ENCODE measurements around the gene FHDC1.

The FHDC1 gene

GRCh38 chr4:153005899-153006381 lies 69.8 kb downstream of the FHDC1 start:
- no peak for DNase-seq (ENCODE audit: low spot score)

- DNase-seq (ENCODE audit: low spot score): peak; percentile 23
Observed at GRCh38 chr4:153008578-153009199, 72.6 kb downstream of the FHDC1 start.

- no peak for DNase-seq (ENCODE audit: low spot score)
Observed at GRCh38 chr4:153010146-153010545, 74.0 kb downstream of the FHDC1 start.

DNA sequence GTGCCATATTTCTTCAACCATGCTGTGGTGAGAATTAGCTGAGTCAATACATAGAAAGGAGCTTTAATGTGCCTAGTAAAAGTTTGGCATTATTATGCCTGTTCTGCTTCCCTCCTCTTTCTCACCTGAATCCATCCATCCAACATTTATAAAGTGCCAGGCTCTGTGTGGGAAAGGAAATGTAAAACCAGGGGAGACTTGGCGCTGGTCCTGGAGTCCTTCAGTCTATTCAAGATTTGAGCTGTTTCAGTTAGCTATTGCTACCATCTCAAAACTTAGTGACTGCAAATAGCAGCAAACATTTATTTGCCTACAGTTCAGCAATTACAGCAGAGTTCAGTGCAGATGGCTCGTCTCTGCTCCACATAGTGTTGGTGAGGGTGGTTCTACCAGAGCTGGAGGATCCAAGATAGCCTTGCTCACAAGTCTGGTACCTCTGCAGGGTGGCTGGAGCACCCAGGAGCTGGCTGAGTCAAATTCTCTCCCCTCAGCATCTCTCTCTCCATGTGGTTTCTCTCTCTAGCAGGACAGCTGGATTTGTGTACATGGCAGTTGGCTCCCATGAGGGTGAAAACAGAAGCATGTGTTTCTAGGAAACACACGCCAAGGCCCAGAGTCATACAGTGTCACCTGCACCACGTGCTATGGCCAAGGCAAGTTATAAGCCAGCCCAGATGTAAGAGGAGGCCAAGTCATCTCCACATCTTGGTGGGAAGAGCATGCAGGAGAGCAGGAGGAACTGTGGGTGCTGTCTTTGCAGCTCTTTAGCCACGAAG lies 77.3 kb downstream of the FHDC1 start:
- no peak for DNase-seq (ENCODE audit: low spot score)

DNA sequence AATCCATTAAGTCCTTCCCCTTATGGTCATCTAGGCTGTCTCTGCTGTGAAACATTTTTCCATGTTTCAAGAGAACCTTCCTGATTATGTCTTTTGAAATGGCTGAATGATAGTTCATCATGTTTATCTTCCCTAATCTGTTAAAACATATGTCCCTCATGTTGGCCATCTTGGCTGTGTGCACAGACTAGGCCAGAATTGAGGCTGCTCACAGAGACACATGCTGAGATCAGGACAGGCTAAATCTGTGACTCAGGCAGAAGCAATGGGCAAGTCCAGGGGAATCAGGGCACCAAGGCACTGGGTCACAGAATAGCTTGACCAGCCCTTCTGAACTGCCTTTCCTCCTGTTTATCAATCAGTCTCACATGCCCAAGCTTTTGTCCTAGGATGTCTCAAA lies 78.3 kb downstream of the FHDC1 start:
- no peak for DNase-seq (ENCODE audit: low spot score)

DNA sequence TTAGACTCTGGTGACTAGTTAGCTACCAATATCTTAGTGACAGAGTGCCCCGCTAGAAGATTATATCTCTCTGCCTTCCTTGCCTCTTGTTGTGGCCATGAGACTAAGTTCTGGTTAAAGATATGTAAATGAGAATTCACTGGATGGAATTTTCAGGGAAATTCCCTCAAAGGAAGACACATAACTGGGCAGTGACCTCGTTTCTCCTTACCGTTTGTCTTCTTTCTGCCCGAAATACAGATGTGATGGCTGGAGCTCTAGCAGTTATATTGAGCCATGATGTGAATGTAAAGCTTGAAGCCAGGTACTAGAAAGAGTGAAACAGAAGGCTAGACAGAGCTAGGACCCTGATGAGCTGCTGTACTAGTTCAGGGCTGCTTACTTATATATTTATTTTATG lies 80.5 kb downstream of the FHDC1 start:
- DNase-seq (ENCODE audit: low spot score): no peak

DNA sequence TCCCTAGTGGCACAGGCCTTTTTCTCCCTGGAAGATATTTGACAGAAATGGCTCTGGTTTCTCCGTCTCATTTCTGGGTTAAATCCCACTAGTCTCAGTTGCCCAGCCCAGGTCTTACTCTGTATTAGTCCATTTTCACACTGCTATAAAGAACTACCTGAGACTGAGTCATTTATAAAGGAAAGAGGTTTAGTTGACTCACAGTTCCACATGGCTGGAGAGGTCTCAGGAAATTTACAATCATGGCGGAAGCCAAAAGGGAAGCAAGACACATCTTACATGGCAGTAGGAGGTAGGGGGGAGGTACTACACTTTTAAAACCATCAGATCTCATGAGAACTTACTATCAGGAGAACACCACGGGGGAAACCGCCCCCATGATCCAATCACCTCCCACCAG lies 81.9 kb downstream of the FHDC1 start:
- DNase-seq (ENCODE audit: low spot score): no peak

GRCh38 chr4:153018684-153019083 lies 82.6 kb downstream of the FHDC1 start:
- DNase-seq (ENCODE audit: low spot score): no peak

DNA sequence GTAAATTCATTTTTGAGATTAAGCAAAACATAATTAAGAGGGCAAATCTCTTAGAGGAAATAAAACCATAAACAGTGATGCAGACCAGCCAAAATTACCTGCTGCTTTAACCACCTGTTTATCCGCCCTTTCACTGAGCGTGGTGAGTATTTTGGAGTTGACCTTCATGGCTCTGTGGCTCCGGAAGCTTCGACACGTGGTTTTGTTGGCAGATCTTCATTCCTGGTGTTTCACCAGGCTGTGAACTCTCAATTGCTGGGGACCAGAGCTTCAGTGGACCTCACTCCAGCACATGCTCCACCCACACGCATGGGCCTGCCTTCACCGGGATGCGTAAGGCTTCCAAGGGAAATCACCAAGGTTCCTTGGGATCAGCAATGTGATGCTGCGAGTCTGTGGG lies 83.8 kb downstream of the FHDC1 start:
- DNase-seq (ENCODE audit: low spot score): no peak

DNA sequence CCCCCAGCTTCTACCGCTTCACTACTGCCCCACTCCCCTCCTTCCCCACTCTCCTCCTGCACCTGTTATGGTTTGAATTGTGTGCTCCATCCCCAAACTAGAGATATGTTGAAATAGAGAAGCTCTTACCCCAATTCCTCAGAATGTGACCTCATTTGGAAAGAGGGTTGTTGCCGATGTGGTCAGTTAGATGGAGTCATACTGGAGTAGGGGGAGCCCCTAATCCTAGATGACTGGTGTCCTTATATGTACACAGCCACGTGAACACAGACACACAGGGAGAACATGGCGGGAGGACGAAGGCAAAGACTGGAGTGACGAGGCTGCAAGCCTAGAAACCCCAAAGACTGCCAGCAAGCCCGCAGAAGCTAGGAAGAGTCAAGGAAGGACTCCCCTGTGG lies 84.3 kb downstream of the FHDC1 start:
- no peak for DNase-seq (ENCODE audit: low spot score)

GRCh38 chr4:153021276-153021675 lies 85.2 kb downstream of the FHDC1 start:
- DNase-seq (ENCODE audit: low spot score): no peak

DNA sequence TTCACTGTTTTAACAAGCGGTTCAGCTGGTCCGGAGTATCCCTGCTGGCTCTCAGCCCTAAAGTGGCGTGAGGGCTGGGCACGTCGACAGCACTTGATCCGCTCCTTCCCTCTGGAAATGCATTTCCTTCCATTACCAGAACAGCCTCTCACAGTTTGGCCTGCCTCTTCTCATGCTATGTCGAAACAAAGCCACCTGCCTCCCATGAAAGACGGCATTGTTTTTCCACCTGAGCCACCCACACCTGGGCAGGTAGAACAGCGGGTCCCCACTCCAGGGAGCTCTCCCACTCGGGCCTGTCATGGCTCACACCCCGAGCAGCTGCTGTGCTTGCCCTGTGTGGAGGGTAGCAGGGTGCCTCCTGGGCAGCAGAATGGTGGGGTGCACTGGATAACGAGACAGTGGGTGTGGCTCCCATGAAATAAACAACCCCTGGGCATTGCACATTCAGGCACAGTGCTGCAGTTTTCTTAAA lies 86.2 kb downstream of the FHDC1 start:
- DNase-seq (ENCODE audit: low spot score): no peak

- no peak for DNase-seq (ENCODE audit: low spot score)
Observed at GRCh38 chr4:153023139-153023538, 87.0 kb downstream of the FHDC1 start.

- DNase-seq (ENCODE audit: low spot score): no peak
Observed at GRCh38 chr4:153023692-153024394, 87.7 kb downstream of the FHDC1 start.

GRCh38 chr4:153024466-153024865 lies 88.3 kb downstream of the FHDC1 start:
- DNase-seq (ENCODE audit: low spot score): no peak

DNA sequence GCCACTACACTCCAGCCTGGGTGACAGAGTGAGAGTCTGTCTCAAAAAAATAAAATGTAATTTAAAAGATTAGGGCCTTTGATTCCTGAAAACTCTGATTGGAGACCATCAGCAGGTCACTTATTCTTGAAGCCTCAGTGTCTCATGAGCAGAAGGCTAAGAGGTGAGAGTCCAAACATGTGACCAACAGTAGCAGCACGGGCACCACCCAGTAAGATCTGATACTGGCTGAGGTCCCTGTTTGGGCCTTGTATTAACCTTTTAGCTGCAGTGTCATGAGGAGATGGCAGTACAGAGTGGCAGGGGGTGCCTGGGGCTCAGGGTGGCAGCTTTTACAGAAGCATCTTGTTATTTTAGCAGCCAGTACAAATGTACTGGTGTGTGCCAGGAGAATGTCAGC lies 89.3 kb downstream of the FHDC1 start:
- no peak for DNase-seq (ENCODE audit: low spot score)

DNA sequence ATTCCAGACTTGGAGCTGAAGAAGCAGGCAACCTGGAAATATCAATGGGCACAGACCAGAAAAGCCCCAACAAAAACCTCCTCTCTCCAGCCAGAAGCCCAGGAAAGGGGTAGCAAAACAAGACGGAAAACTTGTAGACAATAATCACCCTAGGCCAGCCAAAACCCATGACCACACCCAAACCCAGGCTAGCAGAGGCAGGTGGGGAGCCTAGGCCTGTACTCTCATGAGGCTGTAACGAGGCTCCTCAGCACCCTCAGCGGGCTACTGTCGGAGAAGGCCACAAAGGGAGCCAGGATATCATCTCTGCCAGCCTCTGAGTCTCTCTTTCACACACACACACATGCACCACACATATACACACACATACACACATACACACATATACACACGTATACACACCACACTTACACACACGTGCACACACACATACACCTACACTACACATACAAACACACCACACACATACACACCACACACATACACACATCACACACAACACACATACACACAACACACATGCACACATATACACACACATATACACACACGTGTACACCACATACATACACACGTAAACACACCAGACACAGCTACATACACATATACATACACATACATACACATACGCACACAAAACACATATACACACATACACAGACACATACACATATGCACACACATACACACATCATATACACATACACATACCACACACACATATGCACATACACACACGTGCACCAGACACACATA lies 90.6 kb downstream of the FHDC1 start:
- no peak for DNase-seq (ENCODE audit: low spot score)

- no peak for DNase-seq (ENCODE audit: low spot score)
Observed at GRCh38 chr4:153027866-153028265, 91.7 kb downstream of the FHDC1 start.

GRCh38 chr4:153028535-153028934 lies 92.4 kb downstream of the FHDC1 start:
- no peak for DNase-seq (ENCODE audit: low spot score)

Measured in germinal center (tissue), 1 donor.